Heart left ventricle (tissue), 16 donors: ENCODE data around the gene ZNF662. TPM values are rescaled to one million over a fixed set of nuclear protein-coding genes. Genes with fewer than 3 reads are reported as not detected.

Experiments
- ATAC-seq, 4 donors: fragments of 200-7000 bp; cut with Tn5 transposase; one replicate each; pipeline ENCODE4 v1.9.1; 2020 to 2022; ENCODE audit warnings: moderate library complexity in 4 of 4, mild to moderate bottlenecking in 3 of 4, moderate number of reproducible peaks in 1 of 4
- DNase-seq, 5 donors: peaks; one replicate each; pipeline ENCODE4 v3.0.0-alpha.2; 2020
- H3K27ac ChIP-seq, 12 donors: fragments of 200-600 bp; sonication (generic) in 4 of 12; one replicate each; pipeline versions ENCODE4 v1.5.0 to v1.8.0; 2016 to 2022; ENCODE audit warnings: mild to moderate bottlenecking in 2 of 12
- H3K27me3 ChIP-seq, 9 donors: fragments of 200-600 bp; sonication (generic) in 2 of 9; one replicate each; pipeline versions ENCODE4 v1.5.1 to v1.8.0; 2016 to 2022; ENCODE audit warnings: mild to moderate bottlenecking in 3 of 9
- H3K36me3 ChIP-seq, 9 donors: fragments of 200-600 bp; sonication (generic) in 2 of 9; one replicate each; pipeline versions ENCODE4 v1.5.0 to v1.8.0; 2018 to 2022; ENCODE audit warnings: mild to moderate bottlenecking in 2 of 9
- H3K4me1 ChIP-seq, 12 donors: fragments of 200-600 bp; sonication (generic) in 4 of 12; one replicate each; pipeline versions ENCODE4 v1.5.0 to v1.8.0; 2016 to 2022; ENCODE audit warnings: mild to moderate bottlenecking in 3 of 12
- H3K4me3 ChIP-seq, 12 donors: fragments of 200-600 bp; sonication (generic) in 4 of 12; one replicate each; pipeline versions ENCODE4 v1.5.0 to v1.8.0; 2017 to 2022; ENCODE audit warnings: mild to moderate bottlenecking in 9 of 12, moderate library complexity in 4 of 12
- H3K9me3 ChIP-seq, 12 donors: fragments of 200-600 bp; sonication (generic) in 4 of 12; one replicate each; pipeline versions ENCODE4 v1.5.0 to v1.8.0; 2016 to 2022; ENCODE audit warnings: mild to moderate bottlenecking in 1 of 12
- POLR2A ChIP-seq, 2 donors: fragments of 450-650 bp; IDR thresholded peaks; one replicate each; pipeline ENCODE4 v1.6.1; 2017; ENCODE audit warnings: antibody characterized with exemption in 2 of 2, mild to moderate bottlenecking in 2 of 2, moderate library complexity in 2 of 2
- WGBS, 4 donors: extraction: QIAGEN DNeasy Blood & Tissue Kit in 2 of 4; methylation state at CpG; one replicate each; pipeline versions ENCODE4 v1.1.5 to v1.1.7; 2013 to 2018; 5-methylcytosine and 5-hydroxymethylcytosine counted together
- intact Hi-C, 10 donors: fragments of 100-400 bp; cut with DNase I; formaldehyde crosslinking; loops; one replicate each; pipeline versions ENCODE4 v1.11.1 to v1.14.2; 2022
- polyA plus RNA-seq, 2 donors: library from polyadenylated mRNA; stranded (reverse); fragments of 200-250 nt; gene quantifications; one replicate each; pipeline ENCODE4 v1.2.3, GENCODE V29; 2013
- total RNA-seq, 9 donors: library from RNA; depleted of rRNA in 2 of 9; stranded (reverse); fragments of >200 nt in 2 of 9; fragmentation: NEBNext Ultra II Directional in 3 of 9; extraction: Animal tissue kit (Norgen Biotek cat#: 25700) in 3 of 9; gene quantifications; one replicate each; pipeline versions ENCODE4 v1.1.0 to v1.2.4, GENCODE V29; 2016 to 2023
- TF ChIP-seq, protein P1 (sequence below), 12 donors: fragments of 200-600 bp; sonication (generic) in 4 of 12; IDR thresholded peaks; one replicate each; pipeline versions ENCODE4 v1.5.0 to v1.8.0; 2018 to 2022; ENCODE audit warnings: antibody characterized with exemption in 12 of 12, mild to moderate bottlenecking in 5 of 12
- donor health status: ischemic (EF 13 %, LVEDD 7.1; RV severe dilation, severe dysfunction).
- donor health status: healthy with polysubstance abuse.
- donor health status: DM: no; HTN: yes; CAD: no.
- donor health status: DM: no; HTN: no; CAD: no.
- donor health status: ischemic (EF 25% LVEDD 6.9; RV normal size, moderate dysfunction).
- donor health status: ischemic (EF 25% LVEDD 5.7; RV mildly dilated, moderate dysfunction).
- donor health status: healthy.
- donor health status: DM: yes; HTN: yes; CAD: no.
- donor health status: ischemic (EF 35%, LVEDD 5.7; RV mildly dilated, moderate dysfunction).
- donor health status: nonischemic (EF 11% LVEDD 7.7; RV severe dilation, severe dysfunction).
- donor health status: DM: yes; HTN: yes; CAD: no.
- donor health status: PGD.
- donor health status: ischemic (EF 29% LVEDD 5.4; RV normal size, mild dysfunction).
- donor health status: nonischemic (EF 23%, LVEDD 6.1; RV moderate dilation, normal function).

The ZNF662 gene
- total and polyA plus RNA-seq, 11 donors, result 0.76 to 11.1 (median 3.7) TPM

DNA sequence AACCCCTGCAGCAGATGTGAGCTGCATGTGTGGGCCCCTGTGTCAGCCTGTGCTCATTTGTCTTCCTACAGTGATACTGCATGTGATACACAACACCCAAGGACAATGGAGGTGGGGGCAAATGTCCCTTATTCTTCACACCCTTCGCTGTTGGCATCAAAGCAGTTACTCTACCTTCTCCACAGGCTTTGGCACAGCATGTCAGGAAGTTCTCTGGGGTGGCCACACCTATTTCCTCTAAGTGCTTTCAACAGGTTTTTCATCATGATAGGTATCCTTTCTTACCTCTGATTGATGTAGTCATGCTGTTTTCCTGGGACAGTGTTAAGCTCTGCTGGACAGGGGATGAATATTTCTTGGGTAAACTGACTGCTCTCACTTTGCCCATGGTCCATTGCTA is 29.5 kb downstream of the ZNF662 start:
- no peak for ATAC-seq
- TF ChIP-seq POLR2A (IDR thresholded peaks at IDR 0.05), result no peak
- TF ChIP-seq, protein P1, sequence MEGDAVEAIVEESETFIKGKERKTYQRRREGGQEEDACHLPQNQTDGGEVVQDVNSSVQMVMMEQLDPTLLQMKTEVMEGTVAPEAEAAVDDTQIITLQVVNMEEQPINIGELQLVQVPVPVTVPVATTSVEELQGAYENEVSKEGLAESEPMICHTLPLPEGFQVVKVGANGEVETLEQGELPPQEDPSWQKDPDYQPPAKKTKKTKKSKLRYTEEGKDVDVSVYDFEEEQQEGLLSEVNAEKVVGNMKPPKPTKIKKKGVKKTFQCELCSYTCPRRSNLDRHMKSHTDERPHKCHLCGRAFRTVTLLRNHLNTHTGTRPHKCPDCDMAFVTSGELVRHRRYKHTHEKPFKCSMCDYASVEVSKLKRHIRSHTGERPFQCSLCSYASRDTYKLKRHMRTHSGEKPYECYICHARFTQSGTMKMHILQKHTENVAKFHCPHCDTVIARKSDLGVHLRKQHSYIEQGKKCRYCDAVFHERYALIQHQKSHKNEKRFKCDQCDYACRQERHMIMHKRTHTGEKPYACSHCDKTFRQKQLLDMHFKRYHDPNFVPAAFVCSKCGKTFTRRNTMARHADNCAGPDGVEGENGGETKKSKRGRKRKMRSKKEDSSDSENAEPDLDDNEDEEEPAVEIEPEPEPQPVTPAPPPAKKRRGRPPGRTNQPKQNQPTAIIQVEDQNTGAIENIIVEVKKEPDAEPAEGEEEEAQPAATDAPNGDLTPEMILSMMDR (IDR thresholded peaks at IDR 0.05), result no peak
- intact Hi-C loops, result no loop called here
- peak overlapping the region in 1 of 12 donors; percentile 62 for H3K4me3 ChIP-seq
- peaks cover 0 to 8% (median 0%) of the 10 kb centered on the region in 9 donors for H3K27me3 ChIP-seq
- WGBS, 4 donors, result 69 to 80% (median 76%) methylated on average over 1 of the region's 1 CpG
- H3K36me3 ChIP-seq, result peaks cover 0 to 5% (median 0%) of the 10 kb centered on the region in 9 donors
- H3K9me3 ChIP-seq, result peaks cover 0 to 5% (median 0%) of the 10 kb centered on the region in 12 donors
- H3K27ac ChIP-seq, result no peak overlapping the region
- peaks cover 0 to 6% (median 0%) of the 10 kb centered on the region in 12 donors for H3K4me1 ChIP-seq
- DNase-seq, result no peak

DNA sequence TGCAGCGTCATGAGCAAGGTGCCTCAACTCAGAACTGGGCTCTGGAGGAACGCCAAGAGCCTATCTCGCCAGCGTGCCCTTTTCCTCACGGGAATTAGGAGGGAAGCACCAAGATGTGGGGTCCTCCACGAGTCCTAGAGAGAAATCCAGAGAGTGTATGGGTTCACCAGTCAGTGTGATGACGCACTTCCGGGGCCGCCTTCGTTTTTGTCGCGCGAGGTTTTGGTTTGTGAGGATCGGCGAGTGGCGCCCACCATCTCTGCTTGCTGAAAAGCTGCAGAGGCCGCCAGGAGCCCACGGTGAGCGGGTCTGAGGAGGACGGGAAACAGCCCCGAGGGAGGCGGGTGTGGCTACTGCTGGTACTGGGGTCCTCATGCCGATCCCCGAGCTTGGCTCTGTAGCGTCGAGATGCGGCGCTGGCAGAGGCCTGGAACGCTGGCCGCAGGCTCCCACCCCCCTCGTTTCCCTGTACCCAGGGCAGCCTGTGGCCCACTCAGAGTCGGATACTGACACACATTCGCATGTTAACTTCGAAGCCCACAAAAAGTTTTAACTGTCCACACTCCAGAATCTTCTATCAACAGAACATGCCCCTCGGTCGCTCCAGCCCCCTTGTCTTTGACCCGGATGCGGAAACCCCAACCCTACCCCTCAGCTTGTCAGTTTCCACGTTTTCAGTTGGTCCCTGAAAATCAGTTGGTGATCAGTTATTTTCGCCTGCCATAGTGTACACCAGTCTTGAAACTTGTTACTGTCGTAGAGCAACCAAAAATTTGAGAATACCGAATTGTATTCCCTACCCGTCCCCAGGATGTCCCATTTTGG is 30.4 kb downstream of the ZNF662 start:
- DNase-seq (peak; percentile 16 to 63 (median 54)), ATAC-seq (peak in 3 of 4 donors; percentile 22 to 71 (median 50))
- peaks cover 0 to 12% (median 0%) of the 10 kb centered on the region in 9 donors for H3K36me3 ChIP-seq
- H3K27me3 ChIP-seq, result peaks cover 0 to 8% (median 0%) of the 10 kb centered on the region in 9 donors
- peak overlapping the region in 1 of 12 donors; percentile 44 for H3K27ac ChIP-seq
- intact Hi-C loops, result no loop called here
- H3K4me3 ChIP-seq, result peak overlapping the region in 11 of 12 donors; percentile 9 to 62 (median 38)
- WGBS, 4 donors, result 60 to 75% (median 67%) methylated on average over 34 to 43 of the region's 43 CpGs
- H3K4me1 ChIP-seq, result peaks cover 0 to 6% (median 0%) of the 10 kb centered on the region in 12 donors
- TF ChIP-seq, protein P1 (IDR thresholded peaks at IDR 0.05), result no peak
- H3K9me3 ChIP-seq, result peaks cover 0 to 5% (median 0%) of the 10 kb centered on the region in 12 donors

DNA sequence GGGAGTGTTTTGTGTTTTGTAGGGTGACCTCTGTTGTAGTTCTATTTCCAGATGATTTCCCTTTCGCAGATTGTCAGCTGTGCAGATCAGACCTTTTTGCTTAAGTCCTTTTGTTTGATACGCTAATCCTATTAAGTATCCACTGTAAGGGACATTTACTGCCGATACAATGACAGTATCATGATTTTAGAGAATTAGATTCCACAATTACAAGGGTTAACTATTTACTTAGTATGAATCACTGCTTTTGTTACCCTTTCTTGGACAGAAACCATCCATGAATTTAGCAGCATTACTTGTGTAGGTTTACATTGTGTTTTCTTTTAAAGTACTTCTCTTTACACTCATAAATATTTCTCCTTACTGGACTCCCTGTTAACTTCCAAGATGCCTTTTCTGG is 31.4 kb downstream of the ZNF662 start:
- 89 to 97% (median 95%) methylated on average over 3 of the region's 3 CpGs for WGBS, 4 donors
- TF ChIP-seq, protein P1 (IDR thresholded peaks at IDR 0.05), result no peak
- no peak for TF ChIP-seq POLR2A (IDR thresholded peaks at IDR 0.05)
- ATAC-seq, result no peak

DNA sequence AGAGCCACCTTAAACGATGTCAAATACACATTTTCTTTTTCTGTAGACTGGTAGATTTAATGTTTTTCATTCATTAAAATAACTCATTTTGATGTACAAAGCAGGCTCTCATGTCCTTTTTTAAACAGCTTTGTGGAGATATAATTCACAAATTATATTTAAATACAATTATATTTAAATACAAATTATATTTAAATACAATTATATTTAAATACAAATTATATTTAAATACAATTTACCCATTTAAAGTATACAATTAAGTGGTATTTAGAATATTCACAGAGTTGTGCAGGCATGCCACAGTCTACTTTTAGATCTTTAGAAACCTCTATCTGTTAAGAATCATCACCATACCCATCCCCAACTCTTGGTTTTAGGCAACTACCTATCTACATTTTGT is 36.8 kb downstream of the ZNF662 start:
- no peaks in the 10 kb centered on the region for H3K27me3 ChIP-seq

More for the DNA sequence above, 31.4 kb downstream of the ZNF662 start:
- Histone ChIP-seq H3K4me3 (no peak overlapping the region), H3K4me1 (peaks cover 0 to 6% (median 0%) of the 10 kb centered on the region in 12 donors), H3K9me3 (peaks cover 0 to 5% (median 0%) of the 10 kb centered on the region in 12 donors), H3K36me3 (peaks cover 0 to 12% (median 0%) of the 10 kb centered on the region in 9 donors), H3K27me3 (peaks cover 0 to 8% (median 0%) of the 10 kb centered on the region in 9 donors), H3K27ac (no peak overlapping the region)
- no peak for DNase-seq
- intact Hi-C loops, result no loop called here

More for the DNA sequence above, 36.8 kb downstream of the ZNF662 start:
- intact Hi-C loops, result no loop called here
- no peak for DNase-seq
- 63 to 71% (median 67%) methylated on average over 1 of the region's 1 CpG for whole genome bisulfite sequencing, 4 donors
- Histone ChIP-seq H3K4me1 (no peaks in the 10 kb centered on the region), H3K27ac (no peak overlapping the region), H3K4me3 (no peak overlapping the region), H3K36me3 (peaks cover 0 to 17% (median 0%) of the 10 kb centered on the region in 9 donors), H3K9me3 (no peaks in the 10 kb centered on the region)
- no peak for ATAC-seq
- TF ChIP-seq POLR2A (IDR thresholded peaks at IDR 0.05), result no peak
- TF ChIP-seq, protein P1 (IDR thresholded peaks at IDR 0.05), result no peak
